Caki2 (cell line): ENCODE results near the gene PERM1. TPM values are rescaled to one million over a fixed set of nuclear protein-coding genes. Genes with fewer than 3 reads are reported as not detected.
"Not testable (repeated sequence)": the region's sequence is repeated elsewhere in the genome, so short reads cannot be mapped to it uniquely, and the experiment has no call there.

Source experiments
- DNase-seq: peaks from one replicate; pipeline ENCODE4 v3.0.0-alpha.2; 2015; ENCODE audit warnings: low read depth
- in situ Hi-C: cut with HindIII; loops from 2 replicates; pipeline ENCODE4 v1.10.0; 2016; ENCODE audit warnings: low sequenced_read_pairs, low pct_unique_long_range_greater_than_20kb, mixed read lengths
- total RNA-seq: library from RNA; depleted of rRNA; stranded (reverse); fragments of >200 nt; shearing (Covaris generic); gene quantifications from 2 replicates; pipeline ENCODE4 v1.2.3, GENCODE V29; 2014; ENCODE audit warnings: low replicate concordance

PERM1 gene
- total RNA-seq, 1 experiment from 2014 or later: 0.20 TPM

GRCh38 chr1:960363-961131 lies 21.3 kb downstream of the PERM1 start, which contains the start of gene KLHL17:
KLHL17 (plus strand) TSS chr1:960584; CDS start chr1:960694, 110 bp downstream.
- in situ Hi-C loops: no loop called here
- peak; percentile 30 for DNase-seq

- in situ Hi-C loops: no loop called here
- DNase-seq: no peak
Observed at GRCh38 chr1:959731-960362, 22.0 kb downstream of the PERM1 start.

- in situ Hi-C loops: no loop called here
- peak; percentile 67 for DNase-seq
Observed at GRCh38 chr1:958823-959730, 22.8 kb downstream of the PERM1 start, which contains the start of gene NOC2L. NOC2L (minus strand) TSS chr1:959256; CDS start chr1:959240, 16 bp downstream.

GRCh38 chr1:956636-957035 lies 25.3 kb downstream of the PERM1 start:
- no peak for DNase-seq
- in situ Hi-C loops: no loop called here

GRCh38 chr1:955474-955873 lies 26.4 kb downstream of the PERM1 start:
- DNase-seq: no peak
- in situ Hi-C loops: no loop called here

- in situ Hi-C loops: no loop called here
Observed at GRCh38 chr1:954927-955326, 27.0 kb downstream of the PERM1 start.

GRCh38 chr1:953524-954320 lies 28.2 kb downstream of the PERM1 start:
- in situ Hi-C loops: no loop called here

More at GRCh38 chr1:954927-955326, 27.0 kb downstream of the PERM1 start:
- DNase-seq: no peak

GRCh38 chr1:952603-953002 lies 29.3 kb downstream of the PERM1 start:
- DNase-seq: no peak
- in situ Hi-C loops: no loop called here

More at GRCh38 chr1:953524-954320, 28.2 kb downstream of the PERM1 start:
- DNase-seq: no peak

GRCh38 chr1:952201-952600 lies 29.7 kb downstream of the PERM1 start:
- in situ Hi-C loops: no loop called here
- DNase-seq: no peak

GRCh38 chr1:951364-951763 lies 30.5 kb downstream of the PERM1 start:
- DNase-seq: no peak
- in situ Hi-C loops: no loop called here

GRCh38 chr1:950881-951280 lies 31.0 kb downstream of the PERM1 start:
- in situ Hi-C loops: no loop called here
- DNase-seq: no peak

- no peak for DNase-seq
- in situ Hi-C loops: no loop called here
Observed at GRCh38 chr1:950268-950667, 31.6 kb downstream of the PERM1 start.

GRCh38 chr1:947958-948357 lies 33.9 kb downstream of the PERM1 start:
- in situ Hi-C loops: no loop called here

GRCh38 chr1:946811-947210 lies 35.1 kb downstream of the PERM1 start:
- DNase-seq, in situ Hi-C loops: not testable (repeated sequence)

More at GRCh38 chr1:947958-948357, 33.9 kb downstream of the PERM1 start:
- DNase-seq: no peak

GRCh38 chr1:945688-946556 lies 36.0 kb downstream of the PERM1 start:
- no peak for DNase-seq
- in situ Hi-C loops: no loop called here

- DNase-seq: no peak
- in situ Hi-C loops: no loop called here
Observed at GRCh38 chr1:944341-945325, 37.3 kb downstream of the PERM1 start.
